IPS-20b (cell line): ENCODE measurements around the gene NUTM2F.
"Not testable (repeated sequence)": the region's sequence is repeated elsewhere in the genome, so short reads cannot be mapped to it uniquely, and the experiment has no call there.

ENCODE experiments used
- H3K27ac ChIP-seq: one replicate; pipeline ENCODE4 v1.5.1; 2013; ENCODE audit warnings: low read length
- H3K27me3 ChIP-seq: 2 replicates; pipeline ENCODE4 v1.6.1; 2013; ENCODE audit warnings: mild to moderate bottlenecking, low read length, inconsistent platforms; ENCODE audit not compliant: insufficient read depth
- H3K36me3 ChIP-seq: 2 replicates; pipeline ENCODE4 v1.6.1; 2013; ENCODE audit warnings: low read depth, mild to moderate bottlenecking, inconsistent platforms, low read length, moderate library complexity; ENCODE audit not compliant: insufficient read depth
- H3K4me1 ChIP-seq: 2 replicates; pipeline ENCODE4 v1.6.1; 2013; ENCODE audit warnings: mild to moderate bottlenecking, control low read depth, inconsistent platforms, low read length, moderate library complexity; ENCODE audit not compliant: insufficient read depth
- H3K4me3 ChIP-seq: 2 replicates; pipeline ENCODE4 v1.5.1; 2013; ENCODE audit warnings: mild to moderate bottlenecking, low read length, inconsistent platforms
- H3K9ac ChIP-seq: 2 replicates; pipeline ENCODE4 v1.6.1; 2013; ENCODE audit warnings: low read depth, mild to moderate bottlenecking, inconsistent platforms, low read length, moderate library complexity
- H3K9me3 ChIP-seq: 2 replicates; pipeline ENCODE4 v1.6.1; 2013; ENCODE audit warnings: mild to moderate bottlenecking, low read depth, low read length, inconsistent platforms; ENCODE audit not compliant: insufficient read depth

NUTM2F gene

DNA sequence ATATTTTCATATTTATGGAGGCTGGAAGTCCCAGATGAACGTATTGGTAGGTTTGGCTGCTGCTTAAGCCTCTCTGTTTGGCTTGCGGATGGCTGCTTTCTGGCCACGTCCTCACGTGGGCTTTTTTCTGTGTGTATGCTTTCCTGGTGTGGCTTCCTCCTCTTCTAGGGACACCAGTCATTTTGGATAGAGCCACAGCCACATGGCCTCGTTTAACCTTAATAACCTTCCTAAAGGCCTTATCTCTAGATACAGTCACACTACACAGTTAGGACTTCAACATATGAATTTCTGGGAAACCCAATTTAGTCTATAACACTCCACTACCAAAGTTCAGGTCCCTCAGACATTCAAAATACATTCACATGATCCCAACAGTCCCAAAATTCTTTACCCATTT is 26.9 kb downstream of the NUTM2F start:
- Histone ChIP-seq H3K27ac (no peak overlapping the region), H3K9me3 (no peaks in the 10 kb centered on the region), H3K4me1 (no peaks in the 10 kb centered on the region), H3K4me3 (no peak overlapping the region), H3K9ac (no peak overlapping the region), H3K27me3 (no peaks in the 10 kb centered on the region), H3K36me3 (no peaks in the 10 kb centered on the region)

DNA sequence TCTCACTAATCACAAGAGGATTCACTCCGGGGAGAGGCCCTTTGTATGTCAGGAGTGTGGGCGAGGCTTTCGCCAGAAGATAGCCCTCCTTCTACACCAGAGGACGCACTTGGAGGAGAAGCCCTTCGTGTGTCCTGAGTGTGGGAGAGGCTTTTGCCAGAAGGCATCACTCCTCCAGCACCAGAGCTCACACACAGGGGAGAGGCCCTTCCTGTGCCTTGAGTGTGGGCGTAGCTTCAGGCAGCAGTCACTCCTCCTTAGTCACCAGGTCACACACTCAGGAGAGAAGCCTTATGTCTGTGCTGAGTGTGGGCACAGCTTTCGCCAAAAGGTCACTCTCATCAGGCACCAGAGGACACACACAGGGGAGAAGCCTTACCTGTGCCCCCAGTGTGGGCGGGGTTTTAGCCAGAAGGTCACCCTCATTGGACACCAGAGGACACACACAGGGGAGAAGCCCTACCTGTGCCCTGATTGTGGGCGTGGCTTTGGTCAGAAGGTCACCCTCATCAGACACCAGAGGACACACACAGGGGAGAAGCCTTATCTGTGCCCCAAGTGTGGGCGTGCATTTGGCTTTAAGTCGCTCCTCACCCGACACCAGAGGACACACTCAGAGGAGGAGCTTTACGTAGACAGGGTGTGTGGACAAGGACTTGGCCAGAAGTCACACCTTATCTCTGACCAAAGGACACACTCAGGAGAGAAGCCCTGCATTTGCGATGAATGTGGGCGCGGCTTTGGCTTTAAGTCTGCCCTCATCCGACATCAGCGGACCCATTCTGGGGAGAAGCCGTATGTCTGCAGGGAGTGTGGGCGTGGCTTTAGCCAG is 27.8 kb downstream of the NUTM2F start:
- Histone ChIP-seq H3K27ac (no peak overlapping the region), H3K4me3 (no peak overlapping the region), H3K9me3 (no peaks in the 10 kb centered on the region), H3K36me3 (no peaks in the 10 kb centered on the region), H3K4me1 (no peaks in the 10 kb centered on the region), H3K27me3 (no peaks in the 10 kb centered on the region), H3K9ac (no peak overlapping the region)

- Histone ChIP-seq H3K27ac (no peak overlapping the region), H3K4me3 (no peak overlapping the region), H3K27me3 (no peaks in the 10 kb centered on the region), H3K36me3 (no peaks in the 10 kb centered on the region; the same call in 1 of the 2 replicates), H3K9me3 (no peaks in the 10 kb centered on the region), H3K9ac (no peak overlapping the region), H3K4me1 (no peaks in the 10 kb centered on the region)
Observed at GRCh38 chr9:94298949-94299599, 29.4 kb downstream of the NUTM2F start.

DNA sequence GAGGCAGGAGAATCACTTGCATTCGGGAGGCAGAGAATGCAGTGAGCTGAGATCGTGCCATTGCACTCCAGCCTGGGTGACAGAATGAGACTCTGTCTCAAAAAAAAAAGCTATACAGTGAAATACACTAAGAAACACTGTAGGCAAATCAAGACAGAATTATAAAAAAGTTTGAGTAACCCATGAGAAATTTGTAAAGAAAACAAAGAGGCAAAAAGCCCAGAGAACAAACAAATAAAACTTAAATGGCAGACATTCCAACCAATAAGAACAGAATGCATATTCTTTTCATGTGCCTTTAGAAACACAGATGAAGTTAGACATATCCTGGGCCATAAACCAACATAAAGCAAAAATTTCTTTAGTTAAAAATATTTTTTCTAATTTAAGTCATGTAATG is 38.8 kb downstream of the NUTM2F start:
- Histone ChIP-seq H3K9me3 (peaks cover 4% of the 10 kb centered on the region; the same call in 1 of the 2 replicates), H3K4me1 (no peaks in the 10 kb centered on the region), H3K27ac (no peak overlapping the region), H3K9ac (no peak overlapping the region), H3K4me3 (no peak overlapping the region), H3K36me3 (peaks cover 30% of the 10 kb centered on the region), H3K27me3 (no peaks in the 10 kb centered on the region)

- Histone ChIP-seq H3K36me3 (peaks cover 28% of the 10 kb centered on the region), H3K9ac (no peak overlapping the region), H3K27ac (no peak overlapping the region), H3K4me3 (no peak overlapping the region), H3K4me1 (no peaks in the 10 kb centered on the region), H3K27me3 (no peaks in the 10 kb centered on the region), H3K9me3 (peaks cover 4% of the 10 kb centered on the region; the same call in 1 of the 2 replicates)
Observed at GRCh38 chr9:94287877-94288513, 40.4 kb downstream of the NUTM2F start.

- Histone ChIP-seq H3K36me3 (peaks cover 17% of the 10 kb centered on the region), H3K4me1 (no peaks in the 10 kb centered on the region), H3K9me3 (peaks cover 1% of the 10 kb centered on the region; the same call in 1 of the 2 replicates), H3K27ac (no peak overlapping the region), H3K9ac (no peak overlapping the region), H3K4me3 (no peak overlapping the region), H3K27me3 (no peaks in the 10 kb centered on the region)
Observed at GRCh38 chr9:94286116-94286515, 42.3 kb downstream of the NUTM2F start.

DNA sequence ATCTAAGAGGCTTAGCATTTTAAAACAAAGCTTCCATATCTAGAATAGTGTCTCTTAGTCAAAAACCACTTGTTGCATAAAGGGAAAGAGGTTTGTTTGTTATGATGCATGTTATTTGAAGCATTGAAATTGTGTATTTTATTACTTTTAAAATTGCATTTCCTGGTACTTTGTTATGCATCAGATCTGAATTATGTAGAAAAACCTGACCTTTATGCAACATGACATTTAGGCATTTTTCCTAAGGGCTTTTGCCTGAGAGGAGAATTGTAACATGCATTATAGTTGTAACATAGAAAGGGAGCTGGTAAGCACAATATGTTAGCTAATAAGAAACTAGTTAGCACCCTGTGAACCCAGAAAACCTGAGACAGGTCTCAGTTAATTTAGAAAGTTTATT is 47.3 kb downstream of the NUTM2F start:
- Histone ChIP-seq H3K4me3 (no peak overlapping the region), H3K9me3 (peaks cover 17% of the 10 kb centered on the region; the same call in 1 of the 2 replicates), H3K9ac (no peak overlapping the region), H3K4me1 (no peaks in the 10 kb centered on the region), H3K27me3 (no peaks in the 10 kb centered on the region), H3K36me3 (peaks cover 18% of the 10 kb centered on the region), H3K27ac (no peak overlapping the region)

DNA sequence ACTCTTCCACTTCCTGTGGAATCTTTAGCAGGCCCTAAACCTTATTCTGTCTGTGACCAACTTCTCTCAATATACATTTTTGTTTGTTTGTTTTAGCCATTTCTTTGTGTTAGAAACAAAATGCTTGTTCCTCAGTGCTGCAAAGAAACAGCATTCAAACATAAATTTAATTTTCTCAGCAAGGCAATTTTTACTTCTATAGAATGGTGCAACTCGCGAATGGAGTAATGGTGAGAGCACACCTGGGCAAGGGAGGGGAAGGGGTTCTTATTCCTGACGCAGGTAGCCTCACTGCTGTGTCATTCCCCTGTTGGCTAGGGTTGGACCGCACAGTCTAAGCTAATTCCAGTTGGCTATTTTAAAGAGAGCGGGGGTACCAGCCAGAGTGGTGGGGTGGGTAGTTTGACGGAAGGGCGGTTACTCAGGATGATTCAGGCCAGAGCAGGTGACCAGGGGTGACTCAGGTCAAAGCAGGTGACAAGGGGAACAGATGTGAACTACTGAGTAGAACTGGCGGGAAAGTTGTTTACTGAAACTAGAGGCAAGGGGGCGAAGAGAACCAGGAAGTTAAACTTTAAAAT is 47.9 kb downstream of the NUTM2F start:
- H3K36me3 ChIP-seq = peaks cover 18% of the 10 kb centered on the region
- H3K4me3 ChIP-seq = no peak overlapping the region
- H3K9ac ChIP-seq = no peak overlapping the region
- no peaks in the 10 kb centered on the region for H3K4me1 ChIP-seq
- H3K27me3 ChIP-seq = no peaks in the 10 kb centered on the region
- peaks cover 17% of the 10 kb centered on the region; the same call in 1 of the 2 replicates for H3K9me3 ChIP-seq
- H3K27ac ChIP-seq = no peak overlapping the region

DNA sequence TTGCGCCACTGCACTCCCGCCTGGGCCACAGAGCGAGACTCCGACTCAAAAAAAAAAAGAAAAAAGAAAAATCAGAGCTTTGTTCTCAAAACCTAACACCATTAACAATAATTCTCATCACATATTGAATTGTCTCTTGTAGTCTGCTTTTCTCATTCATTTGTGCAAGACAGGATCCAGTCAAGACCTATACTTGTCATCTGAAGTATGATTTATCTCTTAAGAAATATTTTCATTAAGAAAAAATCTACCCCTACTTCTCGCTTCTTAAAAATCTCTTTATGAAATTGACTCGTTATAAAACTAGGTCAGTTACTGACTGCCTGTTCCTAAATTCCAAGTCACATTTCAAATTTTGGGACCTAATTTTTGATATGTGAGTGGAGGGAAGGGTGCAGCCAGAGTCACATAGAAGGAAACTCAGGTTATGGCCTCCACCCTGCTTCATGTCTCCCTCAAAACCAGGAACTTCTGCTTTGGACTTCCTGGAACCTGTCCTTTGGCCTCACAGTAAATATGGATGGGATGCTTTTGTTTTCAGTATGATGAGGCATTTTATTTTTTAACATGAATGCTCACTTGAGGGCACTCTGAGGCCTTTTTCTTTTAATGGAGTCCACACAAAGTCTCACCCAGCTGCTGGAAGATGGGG is 50.4 kb downstream of the NUTM2F start:
- no peak overlapping the region for H3K27ac ChIP-seq
- no peak overlapping the region for H3K9ac ChIP-seq
- H3K4me1 ChIP-seq = no peaks in the 10 kb centered on the region
- H3K36me3 ChIP-seq = peaks cover 18% of the 10 kb centered on the region
- no peaks in the 10 kb centered on the region for H3K27me3 ChIP-seq
- H3K4me3 ChIP-seq = no peak overlapping the region
- peaks cover 17% of the 10 kb centered on the region; the same call in 1 of the 2 replicates for H3K9me3 ChIP-seq

- H3K4me3 ChIP-seq, H3K9ac ChIP-seq, H3K4me1 ChIP-seq, H3K27me3 ChIP-seq, H3K27ac ChIP-seq: not testable (repeated sequence)
- H3K9me3 ChIP-seq = peaks cover 17% of the 10 kb centered on the region; the same call in 1 of the 2 replicates
- peaks cover 13% of the 10 kb centered on the region for H3K36me3 ChIP-seq
Observed at GRCh38 chr9:94277029-94277428, 51.4 kb downstream of the NUTM2F start.

DNA sequence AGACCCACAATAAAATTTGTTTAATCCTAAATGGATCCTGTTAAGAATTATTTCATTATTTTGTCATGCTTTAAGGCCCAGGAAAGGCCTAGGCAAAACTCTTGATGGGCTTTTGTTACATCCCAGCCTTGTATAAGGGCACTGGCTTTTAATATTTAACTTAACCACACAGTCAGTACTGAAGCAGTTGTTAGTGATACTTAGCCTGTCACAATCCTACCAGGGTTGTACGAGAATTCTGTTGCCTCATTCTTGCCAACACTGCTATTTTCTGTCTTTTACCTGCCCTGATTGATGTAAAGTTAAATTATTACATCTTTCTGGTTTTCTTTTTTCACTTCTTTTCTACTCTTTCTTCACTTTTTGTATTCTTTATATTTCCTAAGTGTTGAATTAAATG is 58.4 kb downstream of the NUTM2F start:
- H3K9ac ChIP-seq = no peak overlapping the region
- H3K27me3 ChIP-seq = no peaks in the 10 kb centered on the region
- H3K9me3 ChIP-seq = peaks cover 39% of the 10 kb centered on the region
- no peaks in the 10 kb centered on the region for H3K4me1 ChIP-seq
- 0 out of 2 replicates have a peak, but pooled peaks cover 3% of the 10 kb centered on the region for H3K36me3 ChIP-seq
- no peak overlapping the region for H3K27ac ChIP-seq
- H3K4me3 ChIP-seq = no peak overlapping the region; the same call in 1 of the 2 replicates
